NCI-H82 treated with DMSO at 0.1 percent for 48 hours (cell line): Measurements from ENCODE around the gene MCC.

Experiments
- DNase-seq: peaks from one replicate; lab custom pipeline; 2025; ENCODE audit not compliant: unreplicated experiment; lab: John Stamatoyannopoulos, UW

MCC gene

GRCh38 chr5:113118765-113119164 lies 369.5 kb downstream of the MCC start:
- no peak for DNase-seq

GRCh38 chr5:113118298-113118697 lies 370.0 kb downstream of the MCC start:
- no peak for DNase-seq

GRCh38 chr5:113117543-113118115 lies 370.6 kb downstream of the MCC start:
- no peak for DNase-seq

GRCh38 chr5:113115956-113116355 lies 372.3 kb downstream of the MCC start:
- no peak for DNase-seq

GRCh38 chr5:113115061-113115460 lies 373.2 kb downstream of the MCC start:
- DNase-seq, result no peak

- no peak for DNase-seq
Measured at GRCh38 chr5:113114559-113114958, 373.7 kb downstream of the MCC start.

GRCh38 chr5:113112435-113112834 lies 375.8 kb downstream of the MCC start:
- no peak for DNase-seq

GRCh38 chr5:113110117-113110516 lies 378.1 kb downstream of the MCC start:
- no peak for DNase-seq

GRCh38 chr5:113109344-113109743 lies 378.9 kb downstream of the MCC start:
- DNase-seq, result no peak

GRCh38 chr5:113108485-113108884 lies 379.8 kb downstream of the MCC start:
- no peak for DNase-seq

GRCh38 chr5:113106821-113107220 lies 381.4 kb downstream of the MCC start:
- no peak for DNase-seq

GRCh38 chr5:113105693-113106280 lies 382.5 kb downstream of the MCC start:
- DNase-seq, result no peak

- no peak for DNase-seq
Measured at GRCh38 chr5:113103330-113103729, 384.9 kb downstream of the MCC start.

- DNase-seq, result no peak
Measured at GRCh38 chr5:113102121-113102531, 386.1 kb downstream of the MCC start.

- no peak for DNase-seq
Measured at GRCh38 chr5:113100981-113101380, 387.3 kb downstream of the MCC start.

GRCh38 chr5:113099822-113100221 lies 388.4 kb downstream of the MCC start:
- no peak for DNase-seq

- no peak for DNase-seq
Measured at GRCh38 chr5:113098378-113098777, 389.9 kb downstream of the MCC start.

GRCh38 chr5:113095831-113096230 lies 392.4 kb downstream of the MCC start:
- DNase-seq, result no peak

- no peak for DNase-seq
Measured at GRCh38 chr5:113093558-113093957, 394.7 kb downstream of the MCC start.

GRCh38 chr5:113092683-113093082 lies 395.6 kb downstream of the MCC start:
- no peak for DNase-seq

- DNase-seq, result no peak
Measured at GRCh38 chr5:113091622-113092021, 396.6 kb downstream of the MCC start.

GRCh38 chr5:113090336-113091106 lies 397.7 kb downstream of the MCC start:
- DNase-seq, result no peak
